GM12878 (cell line): ENCODE results near the gene TBXAS1. TPM values are rescaled to one million over a fixed set of nuclear protein-coding genes. Genes with fewer than 3 reads are reported as not detected.

Experiments used
- ATAC-seq: fragments of 200-7000 bp; cut with Tn5 transposase; 3 replicates; pipeline ENCODE4 v1.9.1; 2020; ENCODE audit warnings: mild to moderate bottlenecking, moderate library complexity
- BruUV-seq: library from RNA; stranded (reverse); fragments of 400-500 nt; replicated peaks from 2 replicates; lab custom pipeline; 2021; lab: Mats Ljungman, UMichigan
- CTCF ChIA-PET: fragments of 300-600 bp; sonication (Branson Sonifier 250); formaldehyde crosslinking; extraction: SDS; loops from one replicate; lab custom pipeline; 2021; ENCODE audit warnings: inconsistent platforms; lab: Yijun Ruan, JAX
- POLR2A ChIA-PET: fragments of 350-600 bp; formaldehyde crosslinking; extraction: SDS; loops from one replicate; lab custom pipeline; 2021; ENCODE audit warnings: inconsistent platforms; lab: Charles Lee
- RAD21 ChIA-PET: fragments of 300-600 bp; sonication (Branson Sonifier 250); formaldehyde crosslinking; loops from one replicate; lab custom pipeline; 2023; ENCODE audit warnings: antibody characterized with exemption; ENCODE audit not compliant: unreplicated experiment; lab: Charles Lee
- SMC1A ChIA-PET: fragments of 300-600 bp; sonication (Branson Sonifier 250); formaldehyde crosslinking; loops from one replicate; lab custom pipeline; 2023; ENCODE audit not compliant: unreplicated experiment, uncharacterized antibody; lab: Charles Lee
- DNase-seq: peaks from one replicate; pipeline ENCODE4 v3.0.0-alpha.2; 2011; ENCODE audit warnings: low read depth, low spot score
- FAIRE-seq: peaks from 3 replicates; lab custom pipeline; 2011; peaks lifted over from hg19 to GRCh38; lab: Jason Lieb, UNC
- H2AFZ ChIP-seq: 2 replicates; pipeline ENCODE4 v1.6.0; 2011; ENCODE audit warnings: low read depth, low read length, control low read depth; ENCODE audit not compliant: control insufficient read depth
- H3K27ac ChIP-seq: 2 replicates; pipeline ENCODE4 v1.5.1; 2011; ENCODE audit warnings: control low read depth; ENCODE audit not compliant: control insufficient read depth, insufficient read depth
- H3K27me3 ChIP-seq, 2 experiments: replicated peaks in 1 of 2; 2 replicates each; pipeline versions ENCODE4 v1.6.0 to v1.6.1; 2011; ENCODE audit warnings: low read length in 1 of 2; ENCODE audit not compliant: control insufficient read depth in 2 of 2, insufficient read depth in 2 of 2
- H3K36me3 ChIP-seq, 2 experiments: 2 replicates each; pipeline ENCODE4 v1.5.1; 2011; ENCODE audit warnings: low read length in 1 of 2; ENCODE audit not compliant: control insufficient read depth in 2 of 2, insufficient read depth in 2 of 2
- H3K4me1 ChIP-seq: 2 replicates; pipeline ENCODE4 v1.6.1; 2011; ENCODE audit warnings: mild to moderate bottlenecking, low read length, moderate library complexity, mixed read lengths; ENCODE audit not compliant: control insufficient read depth, insufficient read depth
- H3K4me2 ChIP-seq: 2 replicates; pipeline ENCODE4 v1.6.0; 2011; ENCODE audit warnings: control low read depth; ENCODE audit not compliant: control insufficient read depth, insufficient read depth
- H3K4me3 ChIP-seq: fragments of 200-600 bp; sonication (generic); 2 replicates; pipeline ENCODE4 v1.5.1; 2016
- H3K79me2 ChIP-seq: 2 replicates; pipeline ENCODE4 v1.6.0; 2011; ENCODE audit warnings: low read length; ENCODE audit not compliant: control insufficient read depth, insufficient read depth
- H3K9ac ChIP-seq: 2 replicates; pipeline ENCODE4 v1.8.0; 2011; ENCODE audit warnings: low read length, control low read depth, mixed read lengths; ENCODE audit not compliant: control insufficient read depth, insufficient read depth
- H3K9me3 ChIP-seq: replicated peaks from 3 replicates; pipeline ENCODE4 v1.5.1; 2011; ENCODE audit warnings: mild to moderate bottlenecking, low read length; ENCODE audit not compliant: control insufficient read depth, insufficient read depth
- H4K20me1 ChIP-seq: 2 replicates; pipeline ENCODE4 v1.6.0; 2011; ENCODE audit not compliant: control insufficient read depth, insufficient read depth
- BRCA1 ChIP-seq: IDR thresholded peaks from 2 replicates; pipeline ENCODE4 v1.6.1; 2011; ENCODE audit warnings: low read depth, low read length, improper control_type of control experiment
- E4F1 ChIP-seq: fragments of 450-650 bp; IDR thresholded peaks from 2 replicates; pipeline ENCODE4 v1.6.1; 2018; ENCODE audit warnings: borderline replicate concordance, mild to moderate bottlenecking; ENCODE audit not compliant: partially characterized antibody
- HDAC6 ChIP-seq: fragments of 200-600 bp; sonication (generic); IDR thresholded peaks from one replicate; pipeline ENCODE4 v1.8.0; 2017; ENCODE audit warnings: antibody characterized with exemption; ENCODE audit not compliant: unreplicated experiment
- IRF5 ChIP-seq: fragments of 450-650 bp; IDR thresholded peaks from 2 replicates; pipeline ENCODE4 v1.6.1; 2017; ENCODE audit warnings: borderline replicate concordance
- JUNB ChIP-seq: IDR thresholded peaks from 2 replicates; pipeline ENCODE4 v1.6.1; 2016; ENCODE audit warnings: antibody characterized with exemption, mild to moderate bottlenecking
- MTA2 ChIP-seq: fragments of 450-650 bp; IDR thresholded peaks from 2 replicates; pipeline ENCODE4 v1.6.1; 2016; ENCODE audit warnings: low read depth, mild to moderate bottlenecking, moderate library complexity
- NFIC ChIP-seq: IDR thresholded peaks from 2 replicates; pipeline ENCODE4 v1.6.1; 2012; ENCODE audit warnings: low read depth, mild to moderate bottlenecking, inconsistent platforms, low read length, moderate library complexity
- PKNOX1 ChIP-seq: fragments of 450-650 bp; IDR thresholded peaks from 2 replicates; pipeline ENCODE4 v1.6.1; 2016; ENCODE audit warnings: mild to moderate bottlenecking
- TCF7 ChIP-seq: IDR thresholded peaks from 2 replicates; pipeline ENCODE4 v1.6.1; 2014; ENCODE audit warnings: antibody characterized with exemption, borderline replicate concordance
- ZBED1 ChIP-seq: IDR thresholded peaks from 2 replicates; pipeline ENCODE4 v1.6.1; 2016; ENCODE audit warnings: borderline replicate concordance
- ZBTB11 ChIP-seq: fragments of 450-650 bp; formaldehyde crosslinking; IDR thresholded peaks from 2 replicates; pipeline ENCODE4 v1.5.0; 2022; ENCODE audit warnings: mild to moderate bottlenecking, missing genetic modification characterization
- ZNF207 ChIP-seq: fragments of 450-650 bp; IDR thresholded peaks from 2 replicates; pipeline ENCODE4 v1.6.1; 2014; ENCODE audit warnings: antibody characterized with exemption, mild to moderate bottlenecking, borderline replicate concordance
- ZNF384 ChIP-seq: IDR thresholded peaks from 2 replicates; pipeline ENCODE4 v1.6.1; 2012; ENCODE audit warnings: low read depth, mild to moderate bottlenecking, low read length, improper control_type of control experiment, borderline replicate concordance
- WGBS: methylation state at CpG from one replicate; pipeline ENCODE4 v1.1.6; 2016; ENCODE audit warnings: low lambda C conversion rate; ENCODE audit not compliant: insufficient replicate concordance, insufficient coverage; ENCODE audit errors: missing lambda C conversion rate; 5-methylcytosine and 5-hydroxymethylcytosine counted together
- in situ Hi-C: fragments of 300-500 bp; cut with MboI; formaldehyde crosslinking; loops from 9 replicates; pipeline ENCODE4 v1.14.3; 2018; ENCODE audit warnings: mixed read lengths
- intact Hi-C: fragments of 100-400 bp; cut with micrococcal nuclease; formaldehyde crosslinking; loops from one replicate; pipeline ENCODE4 v1.14.2; 2022; ENCODE audit not compliant: unreplicated experiment
- polyA plus RNA-seq, 11 experiments: library from polyadenylated mRNA; depleted of rRNA in 4 of 11; unstranded in 6 of 11; stranded (reverse) in 5 of 11; fragments of >200 nt; fragmentation: Nextera tagmentation in 4 of 11; fragmentation: Illumina TruSeq in 1 of 11; extraction: Ambion mirVana in 4 of 11; extraction: Trizol in 1 of 11; gene quantifications; 1 replicate in 1 of 11; 2 replicates in 10 of 11; pipeline versions ENCODE4 v1.2.1 to v1.2.3, GENCODE V29; 2011 to 2016; ENCODE audit warnings: inconsistent platforms in 2 of 11, missing spikeins in 2 of 11, low read depth in 1 of 11
- total RNA-seq, 4 experiments: library from RNA; depleted of rRNA in 3 of 4; stranded (reverse); fragments of >200 nt in 3 of 4; fragmentation: Illumina TruSeq in 1 of 4; extraction: Trizol in 1 of 4; gene quantifications; 2 replicates each; pipeline versions ENCODE4 v1.2.1 to v1.2.3, GENCODE V29; 2013 to 2021

Gene TBXAS1
- total and polyA plus RNA-seq, 10 of the 15 experiments (the other 5 are each of a cell fraction or from before 2014, with no cell fraction given), result 1.5 to 32.7 (median 16.3) TPM

GRCh38 chr7:140060788-140061606 lies 231.9 kb downstream of the TBXAS1 start (continued):
- TF ChIP-seq HDAC6 (no peak), ZNF384 (no peak), IRF5 (no peak), JUNB (no peak), MTA2 (no peak), NFIC (no peak), BRCA1 (no peak), PKNOX1 (no peak), ZNF207 (no peak)
- TF ChIP-seq, all 136 proteins: peak for 0

GRCh38 chr7:140061607-140061930 lies 232.5 kb downstream of the TBXAS1 start:
- Histone ChIP-seq H3K4me2 (peak overlapping the region; percentile 93), H3K4me3 (peak overlapping the region; percentile 74), H4K20me1 (peaks cover 4% of the 10 kb centered on the region; the same call in 1 of the 2 replicates), H3K36me3 (no peaks in the 10 kb centered on the region; a peak in 1 of 4 replicates), H2AFZ (no peak overlapping the region), H3K79me2 (peaks cover 11% of the 10 kb centered on the region), H3K9ac (peak overlapping the region; percentile 73), H3K27me3 (no peaks in the 10 kb centered on the region; a peak in 1 of 4 replicates), H3K4me1 (peaks cover 11% of the 10 kb centered on the region), H3K27ac (no peak overlapping the region), H3K9me3 (peaks cover 7% of the 10 kb centered on the region)
- ATAC-seq (no peak), FAIRE-seq (no peak), DNase-seq (no peak)
- SMC1A ChIA-PET, result no interaction called here
- no TSS peak for BruUV-seq
- intact Hi-C loops (no loop called here), in situ Hi-C loops (no loop called here)
- RAD21 ChIA-PET, result interaction anchor here (1.9 kb wide), 1 partner anchor 116 kb away, joined by 5 read pairs; the partner anchor contains the start of gene KDM7A
- POLR2A ChIA-PET, result interaction anchor here (1.3 kb wide), 1 partner anchor 114 kb away, joined by 3 read pairs; no protein-coding TSS in a partner anchor
- CTCF ChIA-PET, result no interaction called here
- 96% methylated on average over 2 of the region's 2 CpGs for WGBS
- no peak for TF ChIP-seq ZBTB11 (CRISPR knock-in tag)
- TF ChIP-seq TCF7, result no peak
- TF ChIP-seq E4F1, result no peak
- no peak for TF ChIP-seq NFIC
- TF ChIP-seq ZBED1, result no peak
